ENCODE measurements around the gene DCHS1. TPM values are rescaled to one million over a fixed set of nuclear protein-coding genes. Genes with fewer than 3 reads are reported as not detected.

The DCHS1 gene
- total and polyA plus RNA-seq, 2 of the 13 experiments (the other 11 are each of a cell fraction or from before 2014, with no cell fraction given) = under 0.01 to 0.03 TPM

DNA sequence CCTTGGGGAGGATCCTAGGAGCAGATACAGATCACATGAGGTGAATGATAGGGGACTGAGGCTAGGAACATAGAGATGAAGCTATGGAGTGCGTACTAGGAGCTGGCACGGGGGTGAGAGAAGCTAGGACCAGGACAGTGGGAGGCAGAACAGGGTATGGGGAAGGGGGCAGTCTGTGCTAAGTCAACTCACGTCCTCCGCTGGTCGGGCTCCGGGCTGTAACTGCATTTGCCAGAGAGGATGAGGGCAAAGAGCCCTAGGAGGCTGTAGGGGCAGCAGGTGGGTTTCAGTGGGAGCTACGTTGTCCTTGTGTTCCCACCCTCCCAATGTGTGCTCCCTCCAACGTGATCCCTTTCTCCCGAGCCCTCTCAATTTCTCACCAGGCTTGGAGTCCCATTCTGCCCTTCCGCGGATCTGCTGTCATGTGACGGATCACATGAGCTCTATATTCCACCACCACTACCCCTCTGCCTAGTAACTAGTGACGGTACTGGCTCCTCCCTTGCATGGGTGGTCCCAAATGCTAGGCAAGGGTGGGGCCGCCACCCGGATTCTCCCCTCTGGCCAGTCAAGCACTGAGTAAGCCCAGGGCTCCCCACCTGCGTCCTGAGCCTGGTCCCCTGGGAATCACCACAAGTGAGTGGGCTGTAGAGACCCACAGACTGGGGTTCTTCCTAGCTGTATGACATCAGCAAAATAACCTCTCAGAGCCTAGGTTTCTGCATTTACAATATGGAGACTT is 36.4 kb downstream of the DCHS1 start, which contains the start of gene TPP1 (continued):
- TF ChIP-seq, protein P1, sequence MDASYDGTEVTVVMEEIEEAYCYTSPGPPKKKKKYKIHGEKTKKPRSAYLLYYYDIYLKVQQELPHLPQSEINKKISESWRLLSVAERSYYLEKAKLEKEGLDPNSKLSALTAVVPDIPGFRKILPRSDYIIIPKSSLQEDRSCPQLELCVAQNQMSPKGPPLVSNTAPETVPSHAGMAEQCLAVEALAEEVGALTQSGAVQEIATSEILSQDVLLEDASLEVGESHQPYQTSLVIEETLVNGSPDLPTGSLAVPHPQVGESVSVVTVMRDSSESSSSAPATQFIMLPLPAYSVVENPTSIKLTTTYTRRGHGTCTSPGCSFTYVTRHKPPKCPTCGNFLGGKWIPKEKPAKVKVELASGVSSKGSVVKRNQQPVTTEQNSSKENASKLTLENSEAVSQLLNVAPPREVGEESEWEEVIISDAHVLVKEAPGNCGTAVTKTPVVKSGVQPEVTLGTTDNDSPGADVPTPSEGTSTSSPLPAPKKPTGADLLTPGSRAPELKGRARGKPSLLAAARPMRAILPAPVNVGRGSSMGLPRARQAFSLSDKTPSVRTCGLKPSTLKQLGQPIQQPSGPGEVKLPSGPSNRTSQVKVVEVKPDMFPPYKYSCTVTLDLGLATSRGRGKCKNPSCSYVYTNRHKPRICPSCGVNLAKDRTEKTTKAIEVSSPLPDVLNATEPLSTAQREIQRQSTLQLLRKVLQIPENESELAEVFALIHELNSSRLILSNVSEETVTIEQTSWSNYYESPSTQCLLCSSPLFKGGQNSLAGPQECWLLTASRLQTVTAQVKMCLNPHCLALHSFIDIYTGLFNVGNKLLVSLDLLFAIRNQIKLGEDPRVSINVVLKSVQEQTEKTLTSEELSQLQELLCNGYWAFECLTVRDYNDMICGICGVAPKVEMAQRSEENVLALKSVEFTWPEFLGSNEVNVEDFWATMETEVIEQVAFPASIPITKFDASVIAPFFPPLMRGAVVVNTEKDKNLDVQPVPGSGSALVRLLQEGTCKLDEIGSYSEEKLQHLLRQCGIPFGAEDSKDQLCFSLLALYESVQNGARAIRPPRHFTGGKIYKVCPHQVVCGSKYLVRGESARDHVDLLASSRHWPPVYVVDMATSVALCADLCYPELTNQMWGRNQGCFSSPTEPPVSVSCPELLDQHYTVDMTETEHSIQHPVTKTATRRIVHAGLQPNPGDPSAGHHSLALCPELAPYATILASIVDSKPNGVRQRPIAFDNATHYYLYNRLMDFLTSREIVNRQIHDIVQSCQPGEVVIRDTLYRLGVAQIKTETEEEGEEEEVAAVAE (CRISPR knock-in tag; IDR thresholded peaks at IDR 0.05; ENCODE audit: borderline replicate concordance) = no peak
- TF ChIP-seq, protein P2, sequence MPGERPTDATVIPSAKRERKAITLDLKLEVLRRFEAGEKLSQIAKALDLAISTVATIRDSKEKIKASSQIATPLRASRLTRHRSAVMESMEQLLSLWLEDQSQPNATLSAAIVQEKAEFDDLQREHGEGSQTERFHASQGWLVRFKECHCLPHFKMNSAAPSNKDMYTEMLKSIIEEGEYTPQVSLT (CRISPR knock-in tag; IDR thresholded peaks at IDR 0.05; ENCODE audit: borderline replicate concordance, low read depth) = no peak
- peak; percentile 42; the same call in 1 of the 2 replicates for TF ChIP-seq FOXA3 (CRISPR knock-in tag; IDR thresholded peaks at IDR 0.05)
- 0 out of 2 replicates have a peak, but pooled peaks have one; percentile 13 for TF ChIP-seq PPARG (CRISPR knock-in tag; conservative IDR thresholded peaks at IDR 0.05)
- TF ChIP-seq, protein P3, sequence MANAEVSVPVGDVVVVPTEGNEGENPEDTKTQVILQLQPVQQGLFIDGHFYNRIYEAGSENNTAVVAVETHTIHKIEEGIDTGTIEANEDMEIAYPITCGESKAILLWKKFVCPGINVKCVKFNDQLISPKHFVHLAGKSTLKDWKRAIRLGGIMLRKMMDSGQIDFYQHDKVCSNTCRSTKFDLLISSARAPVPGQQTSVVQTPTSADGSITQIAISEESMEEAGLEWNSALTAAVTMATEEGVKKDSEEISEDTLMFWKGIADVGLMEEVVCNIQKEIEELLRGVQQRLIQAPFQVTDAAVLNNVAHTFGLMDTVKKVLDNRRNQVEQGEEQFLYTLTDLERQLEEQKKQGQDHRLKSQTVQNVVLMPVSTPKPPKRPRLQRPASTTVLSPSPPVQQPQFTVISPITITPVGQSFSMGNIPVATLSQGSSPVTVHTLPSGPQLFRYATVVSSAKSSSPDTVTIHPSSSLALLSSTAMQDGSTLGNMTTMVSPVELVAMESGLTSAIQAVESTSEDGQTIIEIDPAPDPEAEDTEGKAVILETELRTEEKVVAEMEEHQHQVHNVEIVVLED (CRISPR knock-in tag; IDR thresholded peaks at IDR 0.05; ENCODE audit: borderline replicate concordance) = 0 out of 2 replicates have a peak, but pooled peaks have one; percentile 13
- TF ChIP-seq, protein P4, sequence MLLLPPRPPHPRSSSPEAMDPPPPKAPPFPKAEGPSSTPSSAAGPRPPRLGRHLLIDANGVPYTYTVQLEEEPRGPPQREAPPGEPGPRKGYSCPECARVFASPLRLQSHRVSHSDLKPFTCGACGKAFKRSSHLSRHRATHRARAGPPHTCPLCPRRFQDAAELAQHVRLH (CRISPR knock-in tag; IDR thresholded peaks at IDR 0.05; ENCODE audit: borderline replicate concordance, low read depth) = no peak; the same call in 1 of the 2 replicates
- TF ChIP-seq ZNF224 (CRISPR knock-in tag; IDR thresholded peaks at IDR 0.05) = no peak
- TF ChIP-seq, protein P5, sequence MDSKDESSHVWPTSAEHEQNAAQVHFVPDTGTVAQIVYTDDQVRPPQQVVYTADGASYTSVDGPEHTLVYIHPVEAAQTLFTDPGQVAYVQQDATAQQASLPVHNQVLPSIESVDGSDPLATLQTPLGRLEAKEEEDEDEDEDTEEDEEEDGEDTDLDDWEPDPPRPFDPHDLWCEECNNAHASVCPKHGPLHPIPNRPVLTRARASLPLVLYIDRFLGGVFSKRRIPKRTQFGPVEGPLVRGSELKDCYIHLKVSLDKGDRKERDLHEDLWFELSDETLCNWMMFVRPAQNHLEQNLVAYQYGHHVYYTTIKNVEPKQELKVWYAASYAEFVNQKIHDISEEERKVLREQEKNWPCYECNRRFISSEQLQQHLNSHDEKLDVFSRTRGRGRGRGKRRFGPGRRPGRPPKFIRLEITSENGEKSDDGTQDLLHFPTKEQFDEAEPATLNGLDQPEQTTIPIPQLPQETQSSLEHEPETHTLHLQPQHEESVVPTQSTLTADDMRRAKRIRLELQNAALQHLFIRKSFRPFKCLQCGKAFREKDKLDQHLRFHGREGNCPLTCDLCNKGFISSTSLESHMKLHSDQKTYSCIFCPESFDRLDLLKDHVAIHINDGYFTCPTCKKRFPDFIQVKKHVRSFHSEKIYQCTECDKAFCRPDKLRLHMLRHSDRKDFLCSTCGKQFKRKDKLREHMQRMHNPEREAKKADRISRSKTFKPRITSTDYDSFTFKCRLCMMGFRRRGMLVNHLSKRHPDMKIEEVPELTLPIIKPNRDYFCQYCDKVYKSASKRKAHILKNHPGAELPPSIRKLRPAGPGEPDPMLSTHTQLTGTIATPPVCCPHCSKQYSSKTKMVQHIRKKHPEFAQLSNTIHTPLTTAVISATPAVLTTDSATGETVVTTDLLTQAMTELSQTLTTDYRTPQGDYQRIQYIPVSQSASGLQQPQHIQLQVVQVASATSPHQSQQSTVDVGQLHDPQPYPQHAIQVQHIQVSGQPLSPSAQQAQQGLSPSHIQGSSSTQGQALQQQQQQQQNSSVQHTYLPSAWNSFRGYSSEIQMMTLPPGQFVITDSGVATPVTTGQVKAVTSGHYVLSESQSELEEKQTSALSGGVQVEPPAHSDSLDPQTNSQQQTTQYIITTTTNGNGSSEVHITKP (CRISPR knock-in tag; IDR thresholded peaks at IDR 0.05; ENCODE audit: low read depth) = peak; percentile 58
- no peak for TF ChIP-seq ZFAT (CRISPR knock-in tag; conservative IDR thresholded peaks at IDR 0.05)
- TF ChIP-seq ZNF451 (CRISPR knock-in tag; IDR thresholded peaks at IDR 0.05) = no peak
- no peak for TF ChIP-seq ZNF101 (CRISPR knock-in tag; IDR thresholded peaks at IDR 0.05; ENCODE audit: borderline replicate concordance, low read depth)
- no peak for TF ChIP-seq ZSCAN29 (CRISPR knock-in tag; conservative IDR thresholded peaks at IDR 0.05)
- peak; percentile 43; the same call in 1 of the 2 replicates for TF ChIP-seq NFIC (IDR thresholded peaks at IDR 0.05; ENCODE audit: low read length)
- TF ChIP-seq ZNF788 (CRISPR knock-in tag; IDR thresholded peaks at IDR 0.05; ENCODE audit: borderline replicate concordance) = peak; percentile 40; the same call in 1 of the 2 replicates
- TF ChIP-seq U2AF2 (IDR thresholded peaks at IDR 0.05; ENCODE audit: low read depth, low read length) = no peak
- no peak for TF ChIP-seq NR2C2 (CRISPR knock-in tag; IDR thresholded peaks at IDR 0.05; ENCODE audit: borderline replicate concordance)
- no peak for TF ChIP-seq RCOR2 (CRISPR knock-in tag; IDR thresholded peaks at IDR 0.05)
- TF ChIP-seq DMAP1 (CRISPR knock-in tag; IDR thresholded peaks at IDR 0.05) = no peak; the same call in 1 of the 2 replicates
- TF ChIP-seq JARID2 (CRISPR knock-in tag; IDR thresholded peaks at IDR 0.05; ENCODE audit: insufficient replicate concordance) = no peak
